GM18499 (cell line): ENCODE measurements around the gene CFAP46.

Experiments
- ATAC-seq: cut with Tn5 transposase; IDR thresholded peaks from one replicate; pipeline ENCODE4 v1.9.1; 2021; ENCODE audit warnings: moderate number of reproducible peaks; ENCODE audit not compliant: insufficient read depth, unreplicated experiment

The CFAP46 gene

GRCh38 chr10:132946806-132947546 is 4.6 kb upstream of the CFAP46 start:
- ATAC-seq: no peak

DNA sequence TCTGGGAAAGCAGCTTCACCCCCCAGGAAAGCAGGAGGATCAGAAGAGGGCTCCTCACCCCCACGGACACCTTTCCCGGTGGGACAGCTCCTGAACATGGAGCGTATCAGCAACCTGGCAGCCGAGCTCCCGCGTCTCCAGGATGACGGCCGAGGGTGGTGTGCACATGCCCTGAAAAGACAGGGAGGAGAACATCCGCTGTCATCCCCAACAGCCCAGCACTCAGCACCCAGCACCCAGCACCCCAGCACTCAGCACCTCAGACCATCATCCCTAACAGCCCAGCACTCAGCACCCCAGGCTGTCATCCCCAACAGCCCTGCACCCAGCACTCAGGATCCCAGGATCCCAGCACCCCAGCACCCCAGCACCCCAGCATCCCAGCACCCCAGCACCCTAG is 3.9 kb upstream of the CFAP46 start:
- ATAC-seq: no peak

- ATAC-seq: no peak
These were observed 3.5 kb upstream of the CFAP46 start for GRCh38 chr10:132945894-132946255.

GRCh38 chr10:132945125-132945893 is 2.9 kb upstream of the CFAP46 start:
- ATAC-seq: no peak

DNA sequence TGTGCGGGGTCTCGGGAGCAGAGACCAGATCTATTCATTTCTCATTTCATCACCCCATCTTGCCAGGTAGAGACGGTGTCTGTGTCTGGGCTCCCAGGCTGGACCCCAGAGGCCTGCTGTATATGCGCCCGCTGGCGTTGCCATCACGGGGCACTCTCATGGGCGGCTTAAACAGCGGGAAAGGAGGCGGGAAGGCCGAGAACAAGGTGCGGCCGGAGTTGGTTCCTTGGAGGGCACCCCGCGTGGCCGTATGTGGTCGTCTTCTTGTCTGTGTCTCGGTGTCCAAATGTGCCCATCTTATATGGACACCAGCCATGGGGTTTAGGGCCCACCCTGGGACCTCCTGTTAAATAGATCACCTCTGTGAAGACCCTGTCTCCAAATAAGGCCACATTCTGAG is 2.1 kb upstream of the CFAP46 start:
- no peak for ATAC-seq

GRCh38 chr10:132943791-132944404 is 1.5 kb upstream of the CFAP46 start:
- no peak for ATAC-seq

GRCh38 chr10:132943058-132943790 is 854 bp upstream of the CFAP46 start:
- no peak for ATAC-seq

DNA sequence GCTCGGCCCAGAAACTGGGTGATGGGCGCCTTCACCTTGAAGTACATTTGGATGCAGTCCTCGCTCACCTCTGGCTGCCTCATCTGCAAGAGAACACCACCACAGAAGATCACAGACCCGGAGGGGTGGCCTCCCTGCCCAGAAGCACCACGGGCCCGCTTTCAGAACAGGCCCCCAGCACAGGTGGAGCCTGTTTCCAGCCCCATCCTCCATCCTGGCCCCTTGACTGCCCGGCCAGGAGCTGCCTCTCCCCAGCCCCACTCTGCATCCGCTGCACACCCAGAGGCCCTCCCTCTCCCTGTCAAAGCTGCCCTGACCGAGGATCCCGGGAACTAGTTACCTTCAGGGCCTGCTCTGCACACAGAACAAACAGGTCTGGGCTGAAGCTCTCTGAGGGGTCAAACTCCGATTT is 724 bp downstream of the CFAP46 start:
- ATAC-seq: no peak

DNA sequence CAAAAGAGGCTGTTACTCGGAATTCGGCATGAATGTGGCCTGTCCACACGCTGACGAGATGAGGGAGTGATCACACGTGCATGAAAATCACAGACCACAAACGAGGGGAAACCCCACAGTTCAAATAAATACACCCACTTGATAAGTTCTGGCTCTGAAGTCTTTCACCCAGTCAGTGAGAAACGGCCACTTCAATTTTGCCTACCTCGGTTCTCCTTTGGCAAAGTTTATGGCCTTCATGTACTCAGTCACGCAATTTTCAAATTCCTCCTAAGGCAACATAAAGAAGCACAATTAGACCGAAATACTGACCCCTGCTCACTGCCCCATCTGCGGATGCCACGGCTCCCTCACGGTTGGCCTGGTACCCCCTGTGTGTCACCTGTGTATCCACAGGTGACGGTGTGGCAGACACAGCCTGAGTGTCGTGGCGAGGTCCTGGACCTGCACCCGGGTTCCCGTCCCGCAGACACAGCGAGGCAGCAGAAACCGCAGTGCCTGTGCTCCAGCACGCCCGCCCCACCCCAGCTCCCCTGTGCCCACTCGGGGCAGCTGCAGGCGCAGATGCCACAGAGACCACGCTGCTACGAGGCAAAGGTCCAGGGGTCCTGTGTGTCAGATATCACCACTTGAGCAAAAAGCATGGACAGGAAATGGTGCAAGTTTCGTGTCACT is 1.4 kb downstream of the CFAP46 start:
- ATAC-seq: no peak

DNA sequence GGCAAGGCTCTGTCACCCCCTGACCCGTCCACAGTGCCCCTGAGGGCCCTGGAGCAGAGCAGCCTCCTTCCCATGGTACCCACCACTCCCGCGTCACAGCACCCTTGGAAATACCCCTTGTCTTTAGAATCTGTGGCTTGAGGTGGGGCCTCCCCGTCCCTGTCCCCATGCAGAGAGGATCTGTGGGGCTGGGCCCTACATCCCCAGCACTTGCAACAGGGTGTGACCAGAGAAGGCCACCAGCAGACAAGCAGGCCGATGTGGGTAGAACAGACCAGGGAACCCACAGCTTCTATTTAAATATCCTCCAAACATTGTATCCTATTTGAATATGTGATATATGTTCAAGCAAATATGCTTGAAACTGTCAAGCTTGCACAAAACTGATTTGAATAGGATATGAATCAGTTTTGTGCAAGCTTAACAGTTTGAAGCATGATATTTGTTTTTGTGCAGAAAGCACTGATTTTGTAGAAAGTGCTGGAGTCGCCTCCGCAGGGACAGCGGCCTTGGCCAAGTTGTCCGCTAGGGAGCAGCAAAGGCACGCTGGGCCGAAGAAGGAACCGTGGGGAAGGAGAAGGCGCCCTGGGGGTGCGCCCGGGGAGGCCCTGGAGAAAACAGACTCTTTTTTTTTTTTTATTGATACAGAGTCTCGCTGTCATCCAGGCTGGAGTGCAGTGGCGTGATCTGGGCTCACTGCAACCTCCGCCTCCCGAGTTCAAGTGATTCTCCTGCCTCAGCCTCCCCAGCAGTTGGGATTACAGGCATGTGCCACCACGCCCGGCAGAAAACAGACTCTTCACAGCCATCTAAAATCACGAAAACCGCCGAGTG is 2.2 kb downstream of the CFAP46 start:
- no peak for ATAC-seq

DNA sequence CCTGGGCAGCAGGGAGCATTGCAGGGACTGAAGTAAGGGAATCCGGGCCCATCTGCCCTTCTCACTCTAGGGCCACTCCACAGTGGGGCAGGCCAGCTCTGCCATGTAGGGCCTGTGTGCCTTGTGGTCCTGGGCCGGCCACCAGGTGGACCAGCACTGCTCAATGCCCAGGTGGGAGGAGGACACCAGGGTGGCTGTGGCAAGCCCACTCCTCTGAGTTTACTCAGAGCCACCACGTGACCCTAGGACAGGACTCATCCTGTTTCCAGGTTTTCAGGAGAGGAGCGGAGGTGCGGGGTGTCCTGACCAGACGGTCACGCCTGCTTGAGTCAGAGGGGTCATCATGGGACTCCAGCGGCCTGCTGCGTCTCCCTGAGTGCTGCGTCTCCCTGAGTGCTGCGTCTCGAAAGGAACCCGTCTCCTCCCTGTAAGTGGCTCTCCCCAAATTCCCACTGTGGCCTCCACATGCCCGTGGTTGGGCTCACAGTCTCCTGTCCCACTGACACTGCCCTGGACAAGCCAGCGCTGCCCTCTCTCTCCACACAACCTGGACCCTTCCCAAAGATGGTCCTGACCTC is 2.9 kb downstream of the CFAP46 start:
- no peak for ATAC-seq

DNA sequence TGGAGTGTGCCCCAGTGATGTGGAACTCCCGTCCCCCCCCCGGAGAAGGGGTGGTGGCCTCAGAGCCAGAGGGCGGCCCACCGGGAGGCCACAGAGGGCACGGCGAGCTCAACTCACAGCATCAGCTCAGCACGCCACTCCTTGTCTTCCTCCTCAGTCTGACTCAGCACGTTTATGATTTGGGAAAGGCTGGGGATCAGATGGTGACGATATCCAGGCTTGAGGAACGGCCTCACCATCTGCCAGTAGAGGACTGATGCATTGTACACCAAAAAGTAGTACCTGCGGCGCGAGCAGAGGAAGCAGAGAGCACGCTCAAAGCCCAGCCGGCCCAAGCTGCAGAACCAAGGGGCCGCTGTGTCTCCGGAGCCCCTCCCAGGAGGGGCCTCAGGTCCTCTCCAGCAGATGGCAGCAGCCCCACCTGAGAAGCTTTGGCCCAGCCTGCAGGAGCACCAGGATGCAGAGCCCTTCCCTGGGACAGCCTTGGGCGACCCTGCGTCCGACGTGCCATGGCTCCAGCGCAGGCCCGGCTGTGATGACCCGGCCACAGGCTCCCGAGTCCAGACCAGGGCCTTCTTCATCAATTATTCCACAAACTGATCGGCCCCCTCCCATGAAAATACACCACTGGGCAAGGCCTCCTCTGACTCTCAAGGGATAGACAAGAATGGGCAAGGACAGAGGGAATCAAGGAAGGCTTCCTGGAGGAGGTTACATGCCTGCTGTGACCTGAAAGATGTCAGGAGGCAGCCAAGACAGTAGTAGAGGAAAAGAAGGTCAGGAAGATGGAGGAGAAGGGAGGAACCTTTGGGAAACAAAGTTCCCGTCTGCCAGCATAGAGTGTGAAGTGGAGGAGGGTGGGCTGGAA is 3.7 kb downstream of the CFAP46 start:
- ATAC-seq: no peak

- ATAC-seq: no peak
These were observed 4.5 kb downstream of the CFAP46 start for GRCh38 chr10:132937861-132938260.

DNA sequence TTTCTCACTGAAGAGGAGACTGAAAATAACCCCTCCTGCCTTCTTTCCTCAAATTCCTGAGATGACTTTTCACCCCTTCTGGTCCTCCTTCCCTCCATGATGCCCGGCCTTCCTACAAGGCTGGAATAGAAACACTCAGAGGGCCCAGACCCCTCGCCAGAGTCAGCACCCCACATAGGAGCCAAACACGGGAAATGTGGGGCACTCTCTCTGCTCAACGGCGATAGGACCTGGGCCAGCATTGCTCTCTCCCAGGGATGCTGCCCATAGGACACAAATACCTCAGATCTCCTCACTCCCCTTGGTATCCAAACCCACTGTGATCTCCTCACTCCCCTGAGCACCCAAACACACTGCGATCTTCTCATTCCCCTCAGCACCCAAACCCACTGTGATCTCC is 7.4 kb downstream of the CFAP46 start:
- no peak for ATAC-seq

- no peak for ATAC-seq
These were observed 8.9 kb downstream of the CFAP46 start for GRCh38 chr10:132933308-132934042.

DNA sequence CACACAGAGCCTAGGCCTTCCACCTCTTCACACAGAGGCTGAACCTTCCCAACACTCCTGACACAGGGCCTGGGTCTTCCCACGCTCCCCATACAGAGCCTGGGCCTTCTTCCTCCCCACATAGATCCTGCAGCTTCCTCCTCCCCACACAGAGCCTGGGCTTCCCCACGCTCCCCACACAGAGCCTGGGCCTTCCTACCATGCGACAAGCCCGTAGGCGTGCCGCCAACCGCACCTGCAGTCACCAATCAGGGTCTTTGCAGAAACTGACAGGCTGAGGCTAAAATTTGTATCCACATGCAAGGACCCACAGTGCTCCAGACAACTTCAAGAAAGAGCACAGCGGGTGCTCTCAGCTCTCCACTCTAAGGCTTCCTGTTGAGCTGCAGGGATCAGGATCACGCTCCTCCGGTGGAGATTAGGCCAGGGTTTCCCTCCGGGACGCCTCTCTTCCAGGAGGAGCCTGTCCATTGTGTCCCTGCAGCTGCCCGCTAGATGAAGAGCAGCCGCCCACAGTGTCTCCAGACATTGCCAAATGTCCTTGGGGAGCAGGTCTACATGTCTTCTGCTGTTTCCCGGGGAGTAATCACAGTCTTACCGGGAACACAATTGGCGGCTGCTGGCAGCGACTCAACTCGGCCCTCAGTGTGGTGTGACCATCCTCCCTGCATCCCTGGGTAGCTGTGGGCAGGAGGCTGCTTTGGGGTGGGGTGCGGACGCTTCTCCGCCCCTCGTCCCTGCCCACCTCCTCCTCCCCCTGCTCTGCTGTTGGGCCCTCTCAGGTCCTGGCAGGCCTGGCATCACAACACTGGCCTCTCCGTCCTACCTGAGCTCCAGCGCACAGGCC is 9.7 kb downstream of the CFAP46 start:
- ATAC-seq: no peak
